ENCODE data around the gene SAMSN1.

The SAMSN1 gene

GRCh38 chr21:14448784-14449183 is 97.3 kb downstream of the SAMSN1 start:
- no peak for DNase-seq (ENCODE audit: low read depth in 1 of 2, low spot score in 1 of 2)

- DNase-seq (ENCODE audit: low read depth in 1 of 2, low spot score in 1 of 2), result no peak
Observed at GRCh38 chr21:14438211-14438610, 107.9 kb downstream of the SAMSN1 start.

- DNase-seq (ENCODE audit: low read depth in 1 of 2, low spot score in 1 of 2), result no peak
Observed at GRCh38 chr21:14435423-14435822, 110.7 kb downstream of the SAMSN1 start.
